Muscle of arm (tissue), 14 donors: ENCODE results near the gene OR6C74. TPM values are rescaled to one million over a fixed set of nuclear protein-coding genes. Genes with fewer than 3 reads are reported as not detected.

Experiments
- DNase-seq: peaks from one replicate; pipeline ENCODE4 v3.0.0-alpha.2; 2013
- long read RNA-seq, 11 donors: transcript quantifications; one replicate each; lab custom pipeline, GENCODE V29; 2026
- polyA plus RNA-seq, 12 donors: library from polyadenylated mRNA; unstranded; fragments of 120-200 nt; gene quantifications; one replicate each; pipeline ENCODE4 v1.2.1, GENCODE V29; 2013; ENCODE audit not compliant: insufficient read length in 12 of 12

Gene OR6C74
- not detected for polyA plus RNA-seq
- long read RNA-seq, donor 1 = 0 reads
- long read RNA-seq, donor 2 = 0 reads
- long read RNA-seq, donor 3 = 0 reads
- long read RNA-seq, donor 4 = 0 reads
- long read RNA-seq, donor 5 = 0 reads
- long read RNA-seq, donor 6 = 0 reads
- long read RNA-seq, donor 7 = 0 reads
- long read RNA-seq, donor 8 = 0 reads
- long read RNA-seq, donor 9 = 0 reads
- long read RNA-seq, donor 10 = 0 reads
- long read RNA-seq, donor 11 = 0 reads

GRCh38 chr12:55244309-55244708 lies at the start of gene OR6C74:
Gene OR6C74, plus strand, starts transcription at chr12:55244609. Its CDS starts 2,679 bp downstream, at chr12:55247288.
- DNase-seq = no peak

DNA sequence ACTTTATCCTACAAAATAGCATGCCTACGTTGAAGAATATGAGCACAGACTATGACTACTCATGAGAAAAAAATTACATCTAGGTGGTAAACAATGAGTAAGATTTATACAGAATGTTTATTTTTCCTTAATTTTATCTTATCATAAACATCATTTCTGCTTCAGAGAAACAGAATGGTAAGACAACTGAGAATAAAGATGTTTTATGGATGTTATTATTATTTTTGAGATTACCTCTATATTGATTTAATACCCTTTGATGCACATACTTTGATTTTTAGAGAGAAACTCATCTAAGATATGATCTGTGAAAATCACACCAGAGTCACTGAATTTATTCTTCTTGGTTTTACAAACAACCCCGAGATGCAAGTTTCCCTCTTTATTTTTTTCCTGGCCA lies 23.7 kb upstream of the OR6C74 start, which contains the start of gene OR10A7:
Gene OR10A7, plus strand, starts transcription at position 301 of the 400 bp plus-strand sequence. Its CDS starts 0 bp downstream, at position 301.
- DNase-seq = no peak

- DNase-seq = no peak
These were observed 17.9 kb upstream of the OR6C74 start for GRCh38 chr12:55226523-55226922.

GRCh38 chr12:55227643-55228042 lies 16.8 kb upstream of the OR6C74 start:
- DNase-seq = no peak

DNA sequence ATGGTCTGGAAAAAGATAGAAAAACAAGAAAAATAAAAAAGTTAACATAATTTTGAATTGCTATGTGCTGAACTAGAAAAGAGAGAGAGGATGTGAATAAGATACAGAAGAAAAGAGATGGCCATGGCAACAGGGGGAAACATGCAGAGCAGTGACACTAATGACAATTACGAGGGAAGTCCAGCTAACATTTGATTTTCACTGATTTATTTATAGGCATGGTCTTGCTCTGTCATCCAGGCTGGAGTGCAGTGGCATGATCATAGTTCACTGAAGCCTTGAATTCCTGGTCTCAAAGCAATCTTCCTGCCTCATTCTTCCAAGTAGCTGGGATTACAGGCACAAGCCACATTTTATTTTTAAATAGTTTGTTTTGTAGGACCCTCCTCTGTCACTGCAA lies 1.8 kb downstream of the OR6C74 start:
- DNase-seq = no peak

GRCh38 chr12:55250944-55251343 lies 6.5 kb downstream of the OR6C74 start:
- no peak for DNase-seq

DNA sequence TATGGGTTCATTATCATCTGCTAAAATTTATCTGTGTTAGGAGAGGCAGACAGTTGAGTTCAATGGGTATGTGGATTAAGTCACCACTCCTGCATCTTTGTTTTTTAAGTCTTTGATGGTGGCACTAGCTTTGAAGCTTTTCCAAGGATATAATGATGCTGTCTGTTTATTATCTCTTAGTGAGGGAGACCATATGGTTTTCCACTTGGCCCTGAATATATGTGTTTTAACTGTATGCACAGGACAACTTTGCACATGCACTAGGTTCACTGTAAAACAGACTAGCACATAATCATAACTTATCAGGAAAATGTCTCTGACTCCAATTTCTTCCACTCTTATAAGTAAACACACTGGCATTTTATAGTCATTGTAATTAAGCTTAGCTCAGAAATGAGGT lies 8.9 kb downstream of the OR6C74 start:
- no peak for DNase-seq

- DNase-seq = no peak
These were observed 12.4 kb downstream of the OR6C74 start for GRCh38 chr12:55256831-55257230.

DNA sequence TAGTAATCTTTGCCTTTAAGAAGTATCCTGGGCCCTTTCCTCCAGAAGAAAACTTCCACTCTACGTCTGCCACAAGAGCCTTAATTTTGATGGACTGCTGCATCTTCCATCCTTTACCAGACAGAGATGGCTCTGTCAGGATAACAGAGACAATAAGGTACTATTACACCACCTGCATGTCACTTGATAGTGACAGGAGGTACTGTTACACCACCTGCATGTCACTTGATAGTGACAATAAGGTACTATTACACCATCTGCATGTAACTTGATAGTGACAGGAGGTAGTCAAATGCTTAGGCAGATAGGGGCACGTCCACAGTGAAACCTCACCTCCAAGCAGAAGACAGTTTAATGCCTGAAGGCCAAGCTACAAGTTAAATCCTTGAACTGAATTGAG lies 13.9 kb downstream of the OR6C74 start:
- no peak for DNase-seq

GRCh38 chr12:55280991-55281390 lies 36.6 kb downstream of the OR6C74 start:
- no peak for DNase-seq

DNA sequence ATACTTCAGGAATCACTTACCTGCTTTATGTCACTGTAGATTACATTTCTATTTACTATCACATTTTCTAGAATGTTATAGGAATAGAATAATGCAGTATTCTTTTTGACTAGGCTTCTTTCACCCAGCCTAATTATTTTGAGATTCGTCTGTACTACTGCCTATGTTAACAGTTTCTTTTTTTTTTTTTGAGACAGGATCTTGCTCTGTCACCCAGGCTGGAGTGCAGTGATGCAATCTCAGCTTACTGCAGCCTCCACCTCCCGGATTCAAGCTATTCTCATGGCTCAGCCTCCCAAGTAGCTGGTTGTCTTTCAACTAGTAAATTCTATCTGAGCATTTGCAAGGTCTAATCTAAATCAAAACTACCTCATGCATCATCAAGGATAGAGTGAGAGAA lies 45.6 kb downstream of the OR6C74 start:
- DNase-seq = no peak

Other genes with a start within 250 kb of the OR6C74 start
- not detected for gene NEUROD4, start 224.6 kb upstream of the OR6C74 start, polyA plus RNA-seq
- not detected for gene OR9K2, start 118.2 kb upstream of the OR6C74 start, polyA plus RNA-seq
- not detected for gene OR10A7, start 23.6 kb upstream of the OR6C74 start, polyA plus RNA-seq
- not detected for gene OR6C6, start 52.0 kb downstream of the OR6C74 start, polyA plus RNA-seq
- gene OR6C1, start 69.7 kb downstream of the OR6C74 start, polyA plus RNA-seq = not detected
- gene OR6C3, start 86.1 kb downstream of the OR6C74 start, polyA plus RNA-seq = not detected
- under 1 TPM in 3 of 12 donors, not detected in 9; 0.07 to 0.12 (median 0.07) TPM for gene OR6C75, start 118.4 kb downstream of the OR6C74 start, polyA plus RNA-seq
- gene OR6C65, start 155.9 kb downstream of the OR6C74 start, polyA plus RNA-seq = not detected
- not detected for gene OR6C76, start 181.6 kb downstream of the OR6C74 start, polyA plus RNA-seq
- gene OR6C2, start 199.5 kb downstream of the OR6C74 start, polyA plus RNA-seq = not detected
- not detected for gene OR6C70, start 225.5 kb downstream of the OR6C74 start, polyA plus RNA-seq
- gene OR6C68, start 247.8 kb downstream of the OR6C74 start, polyA plus RNA-seq = not detected